ENCODE measurements around the gene GNAQ.

GRCh38 chr9:77887662-77888061, 143.9 kb downstream of the GNAQ start:
- TF ChIP-seq GATA3 (IDR thresholded peaks at IDR 0.05; ENCODE audit: low read depth, low read length) (no peak), GATA2 (IDR thresholded peaks at IDR 0.05; ENCODE audit: low read depth, low read length) (no peak)

Data from SH-SY5Y (cell line).